Activated gamma-delta T cell treated with Interleukin-2 at 50 U/mL for 16 hours (primary cell): ENCODE results near the gene FAM222A.

Experiments
- DNase-seq: peaks from one replicate; pipeline ENCODE4 v3.0.0-alpha.2; 2020

FAM222A gene

GRCh38 chr12:109714141-109714912 is 702 bp downstream of the FAM222A start:
- peak; percentile 49 for DNase-seq

GRCh38 chr12:109714913-109715244 is 1.3 kb downstream of the FAM222A start:
- DNase-seq, result no peak

GRCh38 chr12:109715310-109716091 is 1.9 kb downstream of the FAM222A start:
- no peak for DNase-seq

- DNase-seq, result no peak
Observed at GRCh38 chr12:109716092-109716479, 2.5 kb downstream of the FAM222A start.

- DNase-seq, result no peak
Observed at GRCh38 chr12:109716512-109717389, 3.1 kb downstream of the FAM222A start.

- DNase-seq, result no peak
Observed at GRCh38 chr12:109717390-109718357, 4.0 kb downstream of the FAM222A start.

- no peak for DNase-seq
Observed at GRCh38 chr12:109718390-109718789, 4.8 kb downstream of the FAM222A start.

- DNase-seq, result no peak
Observed at GRCh38 chr12:109719123-109720022, 5.7 kb downstream of the FAM222A start.

GRCh38 chr12:109720152-109720856 is 6.7 kb downstream of the FAM222A start:
- no peak for DNase-seq

- no peak for DNase-seq
Observed at GRCh38 chr12:109720857-109721189, 7.2 kb downstream of the FAM222A start.

GRCh38 chr12:109721276-109721675 is 7.7 kb downstream of the FAM222A start:
- DNase-seq, result no peak

GRCh38 chr12:109722022-109722720 is 8.5 kb downstream of the FAM222A start:
- DNase-seq, result no peak

- no peak for DNase-seq
Observed at GRCh38 chr12:109722721-109723094, 9.1 kb downstream of the FAM222A start.

- DNase-seq, result no peak
Observed at GRCh38 chr12:109723311-109723881, 9.8 kb downstream of the FAM222A start.

- DNase-seq, result no peak
Observed at GRCh38 chr12:109724321-109724892, 10.8 kb downstream of the FAM222A start.

- DNase-seq, result no peak
Observed at GRCh38 chr12:109725321-109726105, 11.9 kb downstream of the FAM222A start.

GRCh38 chr12:109726106-109726497 is 12.5 kb downstream of the FAM222A start:
- no peak for DNase-seq

- no peak for DNase-seq
Observed at GRCh38 chr12:109726511-109727038, 12.9 kb downstream of the FAM222A start.
